ENCODE measurements around the gene NPIPB12. TPM values are rescaled to one million over a fixed set of nuclear protein-coding genes. Genes with fewer than 3 reads are reported as not detected.
"Not testable (repeated sequence)": the region's sequence is repeated elsewhere in the genome, so short reads cannot be mapped to it uniquely, and the experiment has no call there.

The NPIPB12 gene
- total RNA-seq, 2 experiments from 2014 or later = 83.2 to 86.4 TPM

- DNase-seq; H3K36me3 Mint-ChIP-seq (ENCODE audit: low read depth); H3K4me1 ChIP-seq (ENCODE audit: insufficient read depth, low read length); H3K4me3 ChIP-seq (ENCODE audit: low read length); intact Hi-C loops (cut with DNase I, micrococcal nuclease); H3K4me3 Mint-ChIP-seq; H3K27ac Mint-ChIP-seq; H3K9me3 ChIP-seq (ENCODE audit: control insufficient read depth in 1 of 2, insufficient read depth in 1 of 2, low read length in 2 of 2); H3K27ac ChIP-seq (ENCODE audit: low read depth in 1 of 2, low read length in 2 of 2); CTCF ChIA-PET; H3K27me3 ChIP-seq (ENCODE audit: control insufficient read depth in 1 of 2, insufficient read depth in 2 of 2, low read length in 2 of 2); H3K27me3 Mint-ChIP-seq; H3K36me3 ChIP-seq (ENCODE audit: insufficient read depth, low read length); POLR2A ChIA-PET; H3K9me3 Mint-ChIP-seq; H3K4me1 Mint-ChIP-seq (ENCODE audit: low read depth): not testable (repeated sequence)
- peak; percentile 68 for ATAC-seq (ENCODE audit: poor library complexity)
Measured at GRCh38 chr16:29465985-29466824, 40.0 kb downstream of the NPIPB12 start.

DNA sequence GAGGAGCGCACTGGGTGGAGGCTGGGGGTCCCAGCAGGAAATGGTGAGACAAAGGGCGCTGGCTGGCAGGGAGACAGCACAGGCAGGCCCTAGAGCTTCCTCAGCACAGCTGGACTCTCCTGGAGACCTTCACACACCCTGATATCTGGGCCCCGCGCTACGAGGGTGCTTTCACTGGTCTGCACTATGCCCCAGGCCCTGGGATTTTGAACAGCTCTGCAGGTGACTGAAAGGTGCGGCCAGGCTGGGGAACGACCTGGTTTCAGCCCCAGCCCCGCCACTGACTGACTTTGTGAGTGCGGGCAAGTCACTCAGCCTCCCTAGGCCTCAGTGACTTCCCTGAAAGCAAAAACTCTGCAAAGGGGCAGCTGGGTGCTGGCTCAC lies 45.6 kb downstream of the NPIPB12 start:
- ATAC-seq (ENCODE audit: poor library complexity); POLR2A ChIA-PET; intact Hi-C loops (cut with DNase I, micrococcal nuclease): not testable (repeated sequence)

GRCh38 chr16:29459706-29460646 lies 46.2 kb downstream of the NPIPB12 start, which contains the start of gene SULT1A4:
Gene SULT1A4, plus strand, starts transcription at chr16:29459913. Its CDS starts 1,473 bp downstream, at chr16:29461386.
- DNase-seq; CTCF ChIA-PET; H3K36me3 ChIP-seq (ENCODE audit: insufficient read depth, low read length); H3K4me1 Mint-ChIP-seq (ENCODE audit: low read depth); ATAC-seq (ENCODE audit: poor library complexity); H3K9me3 ChIP-seq (ENCODE audit: control insufficient read depth in 1 of 2, insufficient read depth in 1 of 2, low read length in 2 of 2); H3K27ac Mint-ChIP-seq; H3K9me3 Mint-ChIP-seq; H3K27me3 Mint-ChIP-seq; H3K27me3 ChIP-seq (ENCODE audit: control insufficient read depth in 1 of 2, insufficient read depth in 2 of 2, low read length in 2 of 2); intact Hi-C loops (cut with DNase I, micrococcal nuclease); POLR2A ChIA-PET; H3K4me3 ChIP-seq (ENCODE audit: low read length); H3K27ac ChIP-seq (ENCODE audit: low read depth in 1 of 2, low read length in 2 of 2); H3K4me3 Mint-ChIP-seq; H3K36me3 Mint-ChIP-seq (ENCODE audit: low read depth); H3K4me1 ChIP-seq (ENCODE audit: insufficient read depth, low read length): not testable (repeated sequence)

More for the DNA sequence above, 45.6 kb downstream of the NPIPB12 start:
- H3K4me3 ChIP-seq (ENCODE audit: low read length); H3K36me3 ChIP-seq (ENCODE audit: insufficient read depth, low read length); H3K27ac Mint-ChIP-seq; H3K9me3 Mint-ChIP-seq; H3K27me3 Mint-ChIP-seq; CTCF ChIA-PET; DNase-seq; H3K4me1 Mint-ChIP-seq (ENCODE audit: low read depth); H3K27me3 ChIP-seq (ENCODE audit: control insufficient read depth in 1 of 2, insufficient read depth in 2 of 2, low read length in 2 of 2); H3K36me3 Mint-ChIP-seq (ENCODE audit: low read depth); H3K4me1 ChIP-seq (ENCODE audit: insufficient read depth, low read length); H3K27ac ChIP-seq (ENCODE audit: low read depth in 1 of 2, low read length in 2 of 2); H3K4me3 Mint-ChIP-seq; H3K9me3 ChIP-seq (ENCODE audit: control insufficient read depth in 1 of 2, insufficient read depth in 1 of 2, low read length in 2 of 2): not testable (repeated sequence)

- H3K36me3 ChIP-seq (ENCODE audit: insufficient read depth, low read length); H3K27ac Mint-ChIP-seq; H3K9me3 Mint-ChIP-seq; ATAC-seq (ENCODE audit: poor library complexity); H3K4me1 Mint-ChIP-seq (ENCODE audit: low read depth); H3K4me3 Mint-ChIP-seq; CTCF ChIA-PET; H3K9me3 ChIP-seq (ENCODE audit: control insufficient read depth in 1 of 2, insufficient read depth in 1 of 2, low read length in 2 of 2); intact Hi-C loops (cut with DNase I, micrococcal nuclease); H3K27me3 Mint-ChIP-seq; H3K4me3 ChIP-seq (ENCODE audit: low read length); H3K27me3 ChIP-seq (ENCODE audit: control insufficient read depth in 1 of 2, insufficient read depth in 2 of 2, low read length in 2 of 2); H3K27ac ChIP-seq (ENCODE audit: low read depth in 1 of 2, low read length in 2 of 2); H3K4me1 ChIP-seq (ENCODE audit: insufficient read depth, low read length); POLR2A ChIA-PET; H3K36me3 Mint-ChIP-seq (ENCODE audit: low read depth): not testable (repeated sequence)
- peak in 2 of 14 experiments; percentile 4 to 29 for DNase-seq
Measured at GRCh38 chr16:29457660-29458059, 48.5 kb downstream of the NPIPB12 start.

DNA sequence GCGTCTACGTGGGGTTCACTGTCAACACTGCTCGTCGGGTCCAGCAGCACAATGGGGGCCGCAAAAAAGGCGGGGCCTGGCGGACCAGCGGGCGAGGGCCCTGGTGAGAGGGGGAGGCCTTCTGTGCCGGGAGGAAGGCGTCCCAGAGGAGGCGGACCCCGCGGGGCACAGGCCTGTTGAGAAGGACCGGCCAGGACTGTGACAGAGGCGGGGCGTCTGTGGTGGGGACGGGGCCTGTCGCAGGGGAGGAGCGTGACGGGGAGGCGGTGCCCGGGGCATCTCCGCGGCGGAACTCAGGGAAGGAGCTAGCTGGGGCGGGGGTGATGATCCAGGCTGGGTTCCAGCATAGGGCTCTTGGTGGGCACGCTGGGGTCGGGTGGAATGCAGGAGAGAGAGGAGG lies 51.4 kb downstream of the NPIPB12 start:
- H3K4me1 Mint-ChIP-seq (ENCODE audit: low read depth); H3K27me3 ChIP-seq (ENCODE audit: control insufficient read depth in 1 of 2, insufficient read depth in 2 of 2, low read length in 2 of 2); H3K4me3 ChIP-seq (ENCODE audit: low read length); H3K4me1 ChIP-seq (ENCODE audit: insufficient read depth, low read length); H3K36me3 ChIP-seq (ENCODE audit: insufficient read depth, low read length); CTCF ChIA-PET; H3K27ac Mint-ChIP-seq; H3K9me3 ChIP-seq (ENCODE audit: control insufficient read depth in 1 of 2, insufficient read depth in 1 of 2, low read length in 2 of 2); H3K4me3 Mint-ChIP-seq; H3K36me3 Mint-ChIP-seq (ENCODE audit: low read depth); H3K27ac ChIP-seq (ENCODE audit: low read depth in 1 of 2, low read length in 2 of 2); H3K27me3 Mint-ChIP-seq; POLR2A ChIA-PET; intact Hi-C loops (cut with DNase I, micrococcal nuclease); DNase-seq; H3K9me3 Mint-ChIP-seq: not testable (repeated sequence)
- ATAC-seq (ENCODE audit: poor library complexity) = peak; percentile 69

DNA sequence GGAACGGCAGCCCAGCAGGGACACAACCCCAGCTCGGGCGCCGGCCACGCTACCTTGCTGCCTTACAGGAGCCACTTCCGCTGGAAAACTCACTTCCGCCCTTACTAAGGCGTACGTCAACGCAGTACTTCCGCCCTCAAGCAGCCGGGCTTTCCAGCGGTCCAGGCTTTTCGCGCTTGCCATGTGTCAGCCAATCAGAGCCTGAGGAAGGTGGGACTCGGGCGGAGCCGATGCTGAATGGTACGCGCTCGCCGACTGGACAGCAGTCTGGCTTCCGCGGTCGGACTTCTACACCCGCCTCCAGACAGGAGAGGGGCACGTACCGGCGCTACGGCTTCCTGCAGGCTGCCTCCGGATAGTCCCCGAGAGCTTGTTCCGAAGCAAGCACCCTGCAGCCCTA lies 51.9 kb downstream of the NPIPB12 start, which contains the start of the genes BOLA2 and SLX1B:
Gene BOLA2, minus strand, starts transcription at position 83 of the 400 bp plus-strand sequence. CDS start 98 bp downstream, outside the sequence.
Gene SLX1B, plus strand, starts transcription at position 265 of the 400 bp plus-strand sequence.
- POLR2A ChIA-PET = not testable (repeated sequence)

More for the DNA sequence above, 51.9 kb downstream of the NPIPB12 start, which contains the start of the genes BOLA2 and SLX1B:
- H3K4me1 ChIP-seq (ENCODE audit: insufficient read depth, low read length); H3K36me3 Mint-ChIP-seq (ENCODE audit: low read depth); H3K27me3 Mint-ChIP-seq; H3K9me3 Mint-ChIP-seq; intact Hi-C loops (cut with DNase I, micrococcal nuclease); H3K4me3 Mint-ChIP-seq; H3K27me3 ChIP-seq (ENCODE audit: control insufficient read depth in 1 of 2, insufficient read depth in 2 of 2, low read length in 2 of 2); H3K36me3 ChIP-seq (ENCODE audit: insufficient read depth, low read length); DNase-seq; H3K27ac ChIP-seq (ENCODE audit: low read depth in 1 of 2, low read length in 2 of 2); H3K4me1 Mint-ChIP-seq (ENCODE audit: low read depth); H3K9me3 ChIP-seq (ENCODE audit: control insufficient read depth in 1 of 2, insufficient read depth in 1 of 2, low read length in 2 of 2); H3K4me3 ChIP-seq (ENCODE audit: low read length); H3K27ac Mint-ChIP-seq; CTCF ChIA-PET: not testable (repeated sequence)
- peak; percentile 83 for ATAC-seq (ENCODE audit: poor library complexity)

Data from CD4-positive, alpha-beta T cell (primary cell).